K562 (cell line): ENCODE measurements around the gene GAL3ST3. TPM values are rescaled to one million over a fixed set of nuclear protein-coding genes. Genes with fewer than 3 reads are reported as not detected.

ENCODE experiments used
- BMI1 ChIP-seq: fragments of 150-350 bp; IDR thresholded peaks from 2 replicates; pipeline ENCODE4 v1.6.1; 2014; ENCODE audit warnings: low read length
- polyA plus RNA-seq, 8 experiments: library from polyadenylated mRNA; depleted of rRNA in 4 of 8; stranded (reverse) in 5 of 8; unstranded in 3 of 8; fragments of >200 nt; fragmentation: Nextera tagmentation in 2 of 8; fragmentation: Illumina TruSeq in 1 of 8; extraction: Ambion mirVana in 2 of 8; extraction: Trizol in 1 of 8; gene quantifications; 2 replicates each; pipeline versions ENCODE4 v1.2.1 to v1.2.3, GENCODE V29; 2011 to 2014; ENCODE audit warnings: inconsistent platforms in 1 of 8, missing spikeins in 1 of 8
- total RNA-seq, 7 experiments: library from RNA; depleted of rRNA in 6 of 7; stranded (reverse); fragments of >200 nt in 6 of 7; fragmentation: Illumina TruSeq in 2 of 7; extraction: Trizol in 2 of 7; gene quantifications; 2 replicates each; pipeline versions ENCODE4 v1.2.1 to v1.2.3, GENCODE V29; 2011 to 2021; ENCODE audit warnings: low replicate concordance in 1 of 7

The GAL3ST3 gene
- total and polyA plus RNA-seq, 9 of the 15 experiments (the other 6 are each of a cell fraction or from before 2014, with no cell fraction given) = not detected

DNA sequence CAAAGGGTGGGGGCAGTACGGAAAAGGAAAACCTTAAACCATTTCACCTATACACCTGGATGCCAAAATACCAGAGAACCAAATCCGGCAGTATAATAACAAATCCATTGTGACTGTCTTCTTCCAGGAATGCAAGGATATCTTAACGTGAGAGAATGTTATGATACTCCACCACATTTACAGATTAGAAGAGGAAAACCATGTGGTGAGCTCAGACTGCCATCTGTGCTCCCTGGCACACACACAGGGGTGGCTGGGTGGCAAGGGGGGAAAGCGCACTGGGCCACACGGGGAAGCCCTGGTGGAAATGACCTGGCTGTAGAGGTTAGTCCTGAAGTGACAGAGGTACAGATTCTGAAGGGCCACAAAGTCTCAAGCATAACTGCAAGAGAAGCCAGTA, 56.9 kb downstream of the GAL3ST3 start (continued):
- TF ChIP-seq BMI1 = no peak

Other genes starting within 250 kb of the GAL3ST3 start
Only the 7 nearest of the 23 such genes appear.
- 84.1 and 124 TPM in 2 replicates for gene SART1, start 87.4 kb downstream of the GAL3ST3 start, total RNA-seq (2014; rRNA removed)
- gene SART1, start 87.4 kb downstream of the GAL3ST3 start, total RNA-seq (2014; rRNA removed; fragmentation: Illumina TruSeq; extraction: Trizol) = 11.4 and 17.0 TPM in 2 replicates
- gene SART1, start 87.4 kb downstream of the GAL3ST3 start, total RNA-seq (2015; rRNA removed; fragmentation: Illumina TruSeq; extraction: Trizol) = 31.7 and 32.0 TPM in 2 replicates
- 47.1 and 54.9 TPM in 2 replicates for gene SART1, start 87.4 kb downstream of the GAL3ST3 start, total RNA-seq (2021)
- 8.4 and 13.6 TPM in 2 replicates for gene SART1, start 87.4 kb downstream of the GAL3ST3 start, polyA plus RNA-seq (2011; rRNA removed)
- 31.7 and 45.0 TPM in 2 replicates for gene SART1, start 87.4 kb downstream of the GAL3ST3 start, polyA plus RNA-seq (2014; fragmentation: Illumina TruSeq; extraction: Trizol)
- 1 to 10 TPM; 4.8 to 7.2 TPM for gene SART1, start 87.4 kb downstream of the GAL3ST3 start, polyA plus RNA-seq (2014; fragmentation: Nextera tagmentation; extraction: Ambion mirVana)
- gene SART1, start 87.4 kb downstream of the GAL3ST3 start, polyA plus RNA-seq (2014; rRNA removed) = 50.5 and 57.6 TPM in 2 replicates
- 58.7 and 63.5 TPM in 2 replicates for gene EIF1AD, start 47.0 kb downstream of the GAL3ST3 start, total RNA-seq (2014; rRNA removed)
- gene EIF1AD, start 47.0 kb downstream of the GAL3ST3 start, total RNA-seq (2014; rRNA removed; fragmentation: Illumina TruSeq; extraction: Trizol) = 52.0 and 55.7 TPM in 2 replicates
- 54.6 and 57.2 TPM in 2 replicates for gene EIF1AD, start 47.0 kb downstream of the GAL3ST3 start, total RNA-seq (2015; rRNA removed; fragmentation: Illumina TruSeq; extraction: Trizol)
- gene EIF1AD, start 47.0 kb downstream of the GAL3ST3 start, total RNA-seq (2021) = 63.5 and 67.3 TPM in 2 replicates
- 58.7 TPM in 2 replicates for gene EIF1AD, start 47.0 kb downstream of the GAL3ST3 start, polyA plus RNA-seq (2011; rRNA removed)
- 66.5 and 68.6 TPM in 2 replicates for gene EIF1AD, start 47.0 kb downstream of the GAL3ST3 start, polyA plus RNA-seq (2014; fragmentation: Illumina TruSeq; extraction: Trizol)
- 10 to 100 TPM; 66.9 to 98.8 TPM for gene EIF1AD, start 47.0 kb downstream of the GAL3ST3 start, polyA plus RNA-seq (2014; fragmentation: Nextera tagmentation; extraction: Ambion mirVana)
- gene EIF1AD, start 47.0 kb downstream of the GAL3ST3 start, polyA plus RNA-seq (2014; rRNA removed) = 50.1 and 50.9 TPM in 2 replicates
- gene BANF1, start 46.7 kb downstream of the GAL3ST3 start, total RNA-seq (2014; rRNA removed) = 108 and 137 TPM in 2 replicates
- 123 and 126 TPM in 2 replicates for gene BANF1, start 46.7 kb downstream of the GAL3ST3 start, total RNA-seq (2014; rRNA removed; fragmentation: Illumina TruSeq; extraction: Trizol)
- gene BANF1, start 46.7 kb downstream of the GAL3ST3 start, total RNA-seq (2015; rRNA removed; fragmentation: Illumina TruSeq; extraction: Trizol) = 117 and 123 TPM in 2 replicates
- 285 and 295 TPM in 2 replicates for gene BANF1, start 46.7 kb downstream of the GAL3ST3 start, total RNA-seq (2021)
- 160 and 218 TPM in 2 replicates for gene BANF1, start 46.7 kb downstream of the GAL3ST3 start, polyA plus RNA-seq (2011; rRNA removed)
- 413 and 508 TPM in 2 replicates for gene BANF1, start 46.7 kb downstream of the GAL3ST3 start, polyA plus RNA-seq (2014; fragmentation: Illumina TruSeq; extraction: Trizol)
- 100 to 1,000 TPM; 631 to 651 TPM for gene BANF1, start 46.7 kb downstream of the GAL3ST3 start, polyA plus RNA-seq (2014; fragmentation: Nextera tagmentation; extraction: Ambion mirVana)
- gene BANF1, start 46.7 kb downstream of the GAL3ST3 start, polyA plus RNA-seq (2014; rRNA removed) = 226 and 263 TPM in 2 replicates
- gene CST6, start 37.2 kb downstream of the GAL3ST3 start, total RNA-seq (2014; rRNA removed) = not detected in 2 replicates
- not detected in 2 replicates for gene CST6, start 37.2 kb downstream of the GAL3ST3 start, total RNA-seq (2014; rRNA removed; fragmentation: Illumina TruSeq; extraction: Trizol)
- not detected in 2 replicates for gene CST6, start 37.2 kb downstream of the GAL3ST3 start, total RNA-seq (2015; rRNA removed; fragmentation: Illumina TruSeq; extraction: Trizol)
- gene CST6, start 37.2 kb downstream of the GAL3ST3 start, total RNA-seq (2021) = not detected in 2 replicates
- not detected in 2 replicates for gene CST6, start 37.2 kb downstream of the GAL3ST3 start, polyA plus RNA-seq (2011; rRNA removed)
- gene CST6, start 37.2 kb downstream of the GAL3ST3 start, polyA plus RNA-seq (2014; fragmentation: Illumina TruSeq; extraction: Trizol) = not detected in 2 replicates
- gene CST6, start 37.2 kb downstream of the GAL3ST3 start, polyA plus RNA-seq (2014; fragmentation: Nextera tagmentation; extraction: Ambion mirVana) = not detected
- gene CST6, start 37.2 kb downstream of the GAL3ST3 start, polyA plus RNA-seq (2014; rRNA removed) = not detected in 2 replicates
- 0.04 and 0.32 TPM in 2 replicates for gene CATSPER1, start 22.7 kb downstream of the GAL3ST3 start, total RNA-seq (2014; rRNA removed)
- gene CATSPER1, start 22.7 kb downstream of the GAL3ST3 start, total RNA-seq (2014; rRNA removed; fragmentation: Illumina TruSeq; extraction: Trizol) = 0.13 and 0.47 TPM in 2 replicates
- gene CATSPER1, start 22.7 kb downstream of the GAL3ST3 start, total RNA-seq (2015; rRNA removed; fragmentation: Illumina TruSeq; extraction: Trizol) = 0.45 and 0.47 TPM in 2 replicates
- gene CATSPER1, start 22.7 kb downstream of the GAL3ST3 start, total RNA-seq (2021) = 0.56 and 1.1 TPM in 2 replicates
- gene CATSPER1, start 22.7 kb downstream of the GAL3ST3 start, polyA plus RNA-seq (2011; rRNA removed) = 1.4 and 3.3 TPM in 2 replicates
- 0.21 and 0.46 TPM in 2 replicates for gene CATSPER1, start 22.7 kb downstream of the GAL3ST3 start, polyA plus RNA-seq (2014; fragmentation: Illumina TruSeq; extraction: Trizol)
- 1 to 10 TPM in 1 of 2 experiments, under 1 TPM in 1; 0.76 to 1.5 TPM for gene CATSPER1, start 22.7 kb downstream of the GAL3ST3 start, polyA plus RNA-seq (2014; fragmentation: Nextera tagmentation; extraction: Ambion mirVana)
- 0.85 and 1.1 TPM in 2 replicates for gene CATSPER1, start 22.7 kb downstream of the GAL3ST3 start, polyA plus RNA-seq (2014; rRNA removed)
- 215 TPM in 2 replicates for gene SF3B2, start 3.2 kb upstream of the GAL3ST3 start, total RNA-seq (2014; rRNA removed)
- gene SF3B2, start 3.2 kb upstream of the GAL3ST3 start, total RNA-seq (2014; rRNA removed; fragmentation: Illumina TruSeq; extraction: Trizol) = 122 and 133 TPM in 2 replicates
- 157 and 163 TPM in 2 replicates for gene SF3B2, start 3.2 kb upstream of the GAL3ST3 start, total RNA-seq (2015; rRNA removed; fragmentation: Illumina TruSeq; extraction: Trizol)
- gene SF3B2, start 3.2 kb upstream of the GAL3ST3 start, total RNA-seq (2021) = 233 and 248 TPM in 2 replicates
- gene SF3B2, start 3.2 kb upstream of the GAL3ST3 start, polyA plus RNA-seq (2011; rRNA removed) = 60.8 and 85.9 TPM in 2 replicates
- gene SF3B2, start 3.2 kb upstream of the GAL3ST3 start, polyA plus RNA-seq (2014; fragmentation: Illumina TruSeq; extraction: Trizol) = 236 and 246 TPM in 2 replicates
- gene SF3B2, start 3.2 kb upstream of the GAL3ST3 start, polyA plus RNA-seq (2014; fragmentation: Nextera tagmentation; extraction: Ambion mirVana) = 10 to 100 TPM; 58.3 to 93.8 TPM
- gene SF3B2, start 3.2 kb upstream of the GAL3ST3 start, polyA plus RNA-seq (2014; rRNA removed) = 114 and 169 TPM in 2 replicates
- gene PACS1, start 21.1 kb upstream of the GAL3ST3 start, total RNA-seq (2014; rRNA removed) = 7.3 and 8.5 TPM in 2 replicates
- gene PACS1, start 21.1 kb upstream of the GAL3ST3 start, total RNA-seq (2014; rRNA removed; fragmentation: Illumina TruSeq; extraction: Trizol) = 6.6 and 12.0 TPM in 2 replicates
- gene PACS1, start 21.1 kb upstream of the GAL3ST3 start, total RNA-seq (2015; rRNA removed; fragmentation: Illumina TruSeq; extraction: Trizol) = 6.5 and 8.2 TPM in 2 replicates
- gene PACS1, start 21.1 kb upstream of the GAL3ST3 start, total RNA-seq (2021) = 25.6 and 28.1 TPM in 2 replicates
- 11.2 and 15.2 TPM in 2 replicates for gene PACS1, start 21.1 kb upstream of the GAL3ST3 start, polyA plus RNA-seq (2011; rRNA removed)
- 18.9 and 22.1 TPM in 2 replicates for gene PACS1, start 21.1 kb upstream of the GAL3ST3 start, polyA plus RNA-seq (2014; fragmentation: Illumina TruSeq; extraction: Trizol)
- gene PACS1, start 21.1 kb upstream of the GAL3ST3 start, polyA plus RNA-seq (2014; fragmentation: Nextera tagmentation; extraction: Ambion mirVana) = under 1 TPM; 0.34 to 0.38 TPM
- 13.1 and 15.8 TPM in 2 replicates for gene PACS1, start 21.1 kb upstream of the GAL3ST3 start, polyA plus RNA-seq (2014; rRNA removed)